ENCODE data around the gene NOD2. TPM values are rescaled to one million over a fixed set of nuclear protein-coding genes. Genes with fewer than 3 reads are reported as not detected.

NOD2 gene
- total RNA-seq, 1 experiment from 2014 or later: 0.11 TPM

GRCh38 chr16:50762241-50762640, 68.8 kb downstream of the NOD2 start (continued):
- TF ChIP-seq HMGXB4 (CRISPR knock-in tag; IDR thresholded peaks at IDR 0.05) (no peak), ZNF121 (CRISPR knock-in tag; IDR thresholded peaks at IDR 0.05) (no peak), PREB (CRISPR knock-in tag; IDR thresholded peaks at IDR 0.05; ENCODE audit: borderline replicate concordance) (no peak)
- TF ChIP-seq, protein P1, sequence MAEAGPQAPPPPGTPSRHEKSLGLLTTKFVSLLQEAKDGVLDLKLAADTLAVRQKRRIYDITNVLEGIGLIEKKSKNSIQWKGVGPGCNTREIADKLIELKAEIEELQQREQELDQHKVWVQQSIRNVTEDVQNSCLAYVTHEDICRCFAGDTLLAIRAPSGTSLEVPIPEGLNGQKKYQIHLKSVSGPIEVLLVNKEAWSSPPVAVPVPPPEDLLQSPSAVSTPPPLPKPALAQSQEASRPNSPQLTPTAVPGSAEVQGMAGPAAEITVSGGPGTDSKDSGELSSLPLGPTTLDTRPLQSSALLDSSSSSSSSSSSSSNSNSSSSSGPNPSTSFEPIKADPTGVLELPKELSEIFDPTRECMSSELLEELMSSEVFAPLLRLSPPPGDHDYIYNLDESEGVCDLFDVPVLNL (CRISPR knock-in tag; IDR thresholded peaks at IDR 0.05; ENCODE audit: borderline replicate concordance, low read depth): no peak

DNA sequence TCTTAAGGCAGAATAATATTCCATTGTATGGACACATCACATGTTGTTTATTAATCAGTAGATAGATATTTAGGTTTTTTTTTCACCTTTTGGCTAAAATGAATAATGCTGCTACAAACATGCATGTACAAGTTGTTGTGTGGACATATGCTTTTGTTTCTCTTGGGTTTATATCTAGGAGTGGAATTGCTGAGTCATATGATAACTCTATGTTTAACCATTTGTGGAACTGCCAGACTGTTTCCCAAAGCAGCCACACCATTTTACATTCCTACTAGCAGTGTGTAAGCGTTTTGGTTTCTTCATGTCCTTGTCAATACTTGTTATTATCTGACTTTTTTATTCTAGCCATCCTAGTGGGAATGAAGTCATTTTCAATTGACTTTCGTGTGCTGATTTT, 69.8 kb downstream of the NOD2 start:
- Mint-ChIP-seq H3K4me1 (peaks cover 8% of the 10 kb centered on the region), H3K27me3 (ENCODE audit: low read depth) (no peaks in the 10 kb centered on the region), H3K36me3 (peaks cover 17% of the 10 kb centered on the region), H3K9me3 (peaks cover 17% of the 10 kb centered on the region), H3K27ac (no peak overlapping the region), H3K4me3 (no peak overlapping the region)
- ChIA-PET POLR2A (no interaction called here), CTCF (no interaction called here)
- ATAC-seq: no peak
- DNase-seq (ENCODE audit: low spot score): no peak
- TF ChIP-seq ESRRA (CRISPR knock-in tag; IDR thresholded peaks at IDR 0.05; ENCODE audit: borderline replicate concordance): no peak
- no peak for TF ChIP-seq SP1 (CRISPR knock-in tag; conservative IDR thresholded peaks at IDR 0.05)
- no peak for TF ChIP-seq ATF1 (CRISPR knock-in tag; IDR thresholded peaks at IDR 0.05)
- TF ChIP-seq CREM (CRISPR knock-in tag; IDR thresholded peaks at IDR 0.05): no peak
- TF ChIP-seq ZMAT4 (CRISPR knock-in tag; IDR thresholded peaks at IDR 0.05): no peak
- no peak for TF ChIP-seq ZNF416 (CRISPR knock-in tag; IDR thresholded peaks at IDR 0.05)
- no peak for TF ChIP-seq TEAD4 (CRISPR knock-in tag; IDR thresholded peaks at IDR 0.05)
- TF ChIP-seq E2F1 (CRISPR knock-in tag; IDR thresholded peaks at IDR 0.05): no peak
- TF ChIP-seq ZNF423 (CRISPR knock-in tag; IDR thresholded peaks at IDR 0.05): no peak

DNA sequence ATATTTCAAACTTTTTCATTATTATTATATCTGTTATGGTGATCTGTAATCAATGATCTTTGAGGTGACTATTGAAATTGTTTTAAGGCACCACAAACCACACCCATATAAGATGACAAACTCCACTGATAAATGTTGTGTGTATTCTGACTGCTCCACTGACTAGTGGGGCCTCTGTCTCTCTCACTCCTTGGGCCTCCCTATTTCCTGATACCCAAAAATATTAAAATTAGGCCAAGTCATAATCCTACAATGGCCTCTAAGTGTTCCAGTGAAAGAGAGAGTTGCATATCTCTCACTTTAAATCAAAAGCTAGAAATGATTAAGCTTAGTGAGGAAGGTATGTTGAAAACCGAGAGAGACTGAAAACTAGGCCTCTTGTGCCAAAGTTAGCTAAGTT, 71.9 kb downstream of the NOD2 start:
- Mint-ChIP-seq H3K27me3 (ENCODE audit: low read depth) (no peaks in the 10 kb centered on the region), H3K9me3 (peaks cover 20% of the 10 kb centered on the region), H3K4me1 (peaks cover 4% of the 10 kb centered on the region), H3K4me3 (no peak overlapping the region), H3K36me3 (peaks cover 17% of the 10 kb centered on the region), H3K27ac (no peak overlapping the region)
- POLR2A ChIA-PET: no interaction called here
- no peak for ATAC-seq
- CTCF ChIA-PET: interaction anchor here (0.6 kb wide), 1 partner anchor 16 kb away, joined by 3 read pairs; no protein-coding TSS in a partner anchor
- no peak for DNase-seq (ENCODE audit: low spot score)
- TF ChIP-seq CBFB (CRISPR knock-in tag; IDR thresholded peaks at IDR 0.05; ENCODE audit: low read depth): no peak
- no peak for TF ChIP-seq ZNF396 (CRISPR knock-in tag; IDR thresholded peaks at IDR 0.05; ENCODE audit: borderline replicate concordance)
- TF ChIP-seq NR3C1 (CRISPR knock-in tag; conservative IDR thresholded peaks at IDR 0.05; ENCODE audit: low read depth): no peak
- TF ChIP-seq, protein P2, sequence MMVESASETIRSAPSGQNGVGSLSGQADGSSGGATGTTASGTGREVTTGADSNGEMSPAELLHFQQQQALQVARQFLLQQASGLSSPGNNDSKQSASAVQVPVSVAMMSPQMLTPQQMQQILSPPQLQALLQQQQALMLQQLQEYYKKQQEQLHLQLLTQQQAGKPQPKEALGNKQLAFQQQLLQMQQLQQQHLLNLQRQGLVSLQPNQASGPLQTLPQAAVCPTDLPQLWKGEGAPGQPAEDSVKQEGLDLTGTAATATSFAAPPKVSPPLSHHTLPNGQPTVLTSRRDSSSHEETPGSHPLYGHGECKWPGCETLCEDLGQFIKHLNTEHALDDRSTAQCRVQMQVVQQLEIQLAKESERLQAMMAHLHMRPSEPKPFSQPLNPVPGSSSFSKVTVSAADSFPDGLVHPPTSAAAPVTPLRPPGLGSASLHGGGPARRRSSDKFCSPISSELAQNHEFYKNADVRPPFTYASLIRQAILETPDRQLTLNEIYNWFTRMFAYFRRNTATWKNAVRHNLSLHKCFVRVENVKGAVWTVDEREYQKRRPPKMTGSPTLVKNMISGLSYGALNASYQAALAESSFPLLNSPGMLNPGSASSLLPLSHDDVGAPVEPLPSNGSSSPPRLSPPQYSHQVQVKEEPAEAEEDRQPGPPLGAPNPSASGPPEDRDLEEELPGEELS (CRISPR knock-in tag; IDR thresholded peaks at IDR 0.05): no peak
- TF ChIP-seq, protein P3, sequence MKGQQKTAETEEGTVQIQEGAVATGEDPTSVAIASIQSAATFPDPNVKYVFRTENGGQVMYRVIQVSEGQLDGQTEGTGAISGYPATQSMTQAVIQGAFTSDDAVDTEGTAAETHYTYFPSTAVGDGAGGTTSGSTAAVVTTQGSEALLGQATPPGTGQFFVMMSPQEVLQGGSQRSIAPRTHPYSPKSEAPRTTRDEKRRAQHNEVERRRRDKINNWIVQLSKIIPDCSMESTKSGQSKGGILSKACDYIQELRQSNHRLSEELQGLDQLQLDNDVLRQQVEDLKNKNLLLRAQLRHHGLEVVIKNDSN (CRISPR knock-in tag; IDR thresholded peaks at IDR 0.05): no peak
- no peak for TF ChIP-seq NFYB (CRISPR knock-in tag; conservative IDR thresholded peaks at IDR 0.05; ENCODE audit: low read depth)
- TF ChIP-seq RELA (CRISPR knock-in tag; IDR thresholded peaks at IDR 0.05; ENCODE audit: borderline replicate concordance): no peak
- TF ChIP-seq TCF7 (CRISPR knock-in tag; IDR thresholded peaks at IDR 0.05; ENCODE audit: low read depth): no peak
- TF ChIP-seq NFATC4 (CRISPR knock-in tag; IDR thresholded peaks at IDR 0.05): no peak
- no peak for TF ChIP-seq ATF1 (CRISPR knock-in tag; IDR thresholded peaks at IDR 0.05)
- TF ChIP-seq FOXK1 (CRISPR knock-in tag; IDR thresholded peaks at IDR 0.05): no peak
- TF ChIP-seq IRF2 (CRISPR knock-in tag; IDR thresholded peaks at IDR 0.05; ENCODE audit: borderline replicate concordance, low read depth): no peak
- no peak for TF ChIP-seq NFE2L1 (CRISPR knock-in tag; IDR thresholded peaks at IDR 0.05)
- no peak for TF ChIP-seq SMAD4 (CRISPR knock-in tag; IDR thresholded peaks at IDR 0.05)
- no peak for TF ChIP-seq ZNF263 (CRISPR knock-in tag; IDR thresholded peaks at IDR 0.05; ENCODE audit: low read depth)
